GM19463 (cell line): ENCODE measurements around the gene PAQR4.
A peak's percentile ranks its signal among the peaks of the same experiment; 100 is the strongest.

ENCODE experiments used
- ATAC-seq: cut with Tn5 transposase; IDR thresholded peaks from one replicate; pipeline ENCODE4 v1.9.1; 2021; ENCODE audit warnings: mild to moderate bottlenecking, moderate library complexity; ENCODE audit not compliant: unreplicated experiment

PAQR4 gene

GRCh38 chr16:2963723-2964474, 5.2 kb upstream of the PAQR4 start, which contains the start of gene KREMEN2:
TSS of gene KREMEN2 (plus strand) at chr16:2964275. CDS start at chr16:2964521, 246 bp downstream.
- ATAC-seq = no peak

- ATAC-seq = no peak
Observed at GRCh38 chr16:2964475-2965336, 4.4 kb upstream of the PAQR4 start.

GRCh38 chr16:2966043-2966807, 2.9 kb upstream of the PAQR4 start:
- no peak for ATAC-seq

GRCh38 chr16:2966808-2967191, 2.3 kb upstream of the PAQR4 start:
- no peak for ATAC-seq

- ATAC-seq = no peak
Observed at GRCh38 chr16:2967211-2967631, 1.9 kb upstream of the PAQR4 start.

GRCh38 chr16:2967721-2968161, 1.4 kb upstream of the PAQR4 start:
- ATAC-seq = no peak

GRCh38 chr16:2968368-2968737, 795 bp upstream of the PAQR4 start:
- no peak for ATAC-seq

- ATAC-seq = peak; percentile 45
Observed at GRCh38 chr16:2969545-2970521, 685 bp downstream of the PAQR4 start.

GRCh38 chr16:2970563-2970962, 1.4 kb downstream of the PAQR4 start:
- ATAC-seq = no peak

GRCh38 chr16:2971134-2971984, 2.2 kb downstream of the PAQR4 start:
- no peak for ATAC-seq

- ATAC-seq = no peak
Observed at GRCh38 chr16:2971985-2972784, 3.0 kb downstream of the PAQR4 start.

- ATAC-seq = no peak
Observed at GRCh38 chr16:2973093-2973492, 3.9 kb downstream of the PAQR4 start.

- no peak for ATAC-seq
Observed at GRCh38 chr16:2973605-2974318, 4.6 kb downstream of the PAQR4 start.

- no peak for ATAC-seq
Observed at GRCh38 chr16:2974319-2975056, 5.3 kb downstream of the PAQR4 start.

GRCh38 chr16:2975161-2975795, 6.1 kb downstream of the PAQR4 start:
- no peak for ATAC-seq

- no peak for ATAC-seq
Observed at GRCh38 chr16:2976201-2976600, 7.1 kb downstream of the PAQR4 start.

GRCh38 chr16:2976673-2977072, 7.5 kb downstream of the PAQR4 start:
- no peak for ATAC-seq
